Keratinocyte (primary cell): ENCODE results near the gene EPB41.

Source experiments
- EZH2 ChIP-seq: IDR thresholded peaks from one replicate; pipeline ENCODE4 v1.6.1; 2012; ENCODE audit warnings: inconsistent platforms, mild to moderate bottlenecking, low read length, moderate library complexity
- TF ChIP-seq, protein P1 (sequence below), 3 experiments: IDR thresholded peaks in 1 of 3; conservative IDR thresholded peaks in 1 of 3; optimal IDR thresholded peaks in 1 of 3; 2 replicates in 2 of 3; 3 replicates in 1 of 3; pipeline versions ENCODE3 to v1.5.1; 2011; ENCODE audit warnings: low read length in 3 of 3, mild to moderate bottlenecking in 3 of 3, moderate library complexity in 2 of 3, control low read depth in 1 of 3, inconsistent platforms in 1 of 3; ENCODE audit not compliant: insufficient read depth in 2 of 3; ENCODE audit errors: extremely low read depth in 1 of 3

DNA sequence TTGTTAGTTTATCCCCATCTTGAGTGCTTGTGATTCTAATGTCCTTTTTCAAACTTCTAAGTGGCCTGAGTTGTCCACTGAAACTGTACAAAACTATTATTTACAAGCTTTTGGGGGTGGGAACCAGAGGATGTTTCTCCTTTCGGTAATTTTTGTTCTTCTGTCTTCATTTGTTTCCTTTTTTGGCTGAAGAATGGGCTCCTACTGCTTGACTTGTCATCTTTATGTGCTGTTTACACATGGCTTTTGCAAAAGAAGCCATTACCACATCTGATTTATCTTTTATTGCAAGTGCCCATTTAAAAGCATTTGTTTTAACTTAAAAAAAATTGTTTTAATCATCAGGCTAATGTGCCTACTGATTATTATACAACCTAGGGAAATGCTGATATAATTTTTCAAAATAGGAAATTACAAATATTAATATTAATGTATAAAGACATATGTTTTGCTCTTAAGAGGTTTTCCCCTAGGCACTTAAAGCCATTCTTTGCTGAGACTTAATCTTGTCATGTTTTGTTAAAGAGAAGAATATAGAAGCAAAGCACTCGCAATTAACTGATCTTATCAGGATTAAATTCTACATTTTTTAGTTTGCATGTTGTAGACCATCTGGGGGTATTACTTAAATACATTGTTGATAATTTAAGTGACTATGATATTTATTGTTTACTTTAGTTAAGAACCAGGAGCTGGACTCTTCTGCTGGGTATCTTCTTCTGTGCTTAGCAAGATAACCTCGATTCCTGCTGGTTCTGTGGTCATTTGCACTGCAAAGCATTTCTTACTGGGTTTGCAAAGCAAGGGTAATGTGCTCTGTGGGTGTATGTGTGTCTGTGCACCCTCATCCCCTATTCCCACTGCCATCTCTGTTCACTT is 169.2 kb downstream of the EPB41 start:
- TF ChIP-seq, protein P1, sequence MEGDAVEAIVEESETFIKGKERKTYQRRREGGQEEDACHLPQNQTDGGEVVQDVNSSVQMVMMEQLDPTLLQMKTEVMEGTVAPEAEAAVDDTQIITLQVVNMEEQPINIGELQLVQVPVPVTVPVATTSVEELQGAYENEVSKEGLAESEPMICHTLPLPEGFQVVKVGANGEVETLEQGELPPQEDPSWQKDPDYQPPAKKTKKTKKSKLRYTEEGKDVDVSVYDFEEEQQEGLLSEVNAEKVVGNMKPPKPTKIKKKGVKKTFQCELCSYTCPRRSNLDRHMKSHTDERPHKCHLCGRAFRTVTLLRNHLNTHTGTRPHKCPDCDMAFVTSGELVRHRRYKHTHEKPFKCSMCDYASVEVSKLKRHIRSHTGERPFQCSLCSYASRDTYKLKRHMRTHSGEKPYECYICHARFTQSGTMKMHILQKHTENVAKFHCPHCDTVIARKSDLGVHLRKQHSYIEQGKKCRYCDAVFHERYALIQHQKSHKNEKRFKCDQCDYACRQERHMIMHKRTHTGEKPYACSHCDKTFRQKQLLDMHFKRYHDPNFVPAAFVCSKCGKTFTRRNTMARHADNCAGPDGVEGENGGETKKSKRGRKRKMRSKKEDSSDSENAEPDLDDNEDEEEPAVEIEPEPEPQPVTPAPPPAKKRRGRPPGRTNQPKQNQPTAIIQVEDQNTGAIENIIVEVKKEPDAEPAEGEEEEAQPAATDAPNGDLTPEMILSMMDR (optimal IDR thresholded peaks at IDR 0.05 in 1 of 3, IDR thresholded peaks at IDR 0.05 in 1 of 3, conservative IDR thresholded peaks at IDR 0.05 in 1 of 3; ENCODE audit: extremely low read depth in 1 of 3, insufficient read depth in 2 of 3, low read length in 3 of 3) = no peak
- no peak for TF ChIP-seq EZH2
